Umbilical cord (tissue), 2 donors: ENCODE results near the gene JUND. TPM values are rescaled to one million over a fixed set of nuclear protein-coding genes. Genes with fewer than 3 reads are reported as not detected.
A peak's percentile ranks its signal among the peaks of the same experiment; 100 is the strongest.

ENCODE experiments used
- DNase-seq: peaks from one replicate; pipeline ENCODE4 v3.0.0-alpha.2; 2015; ENCODE audit warnings: low spot score
- total RNA-seq: library from RNA; depleted of rRNA; stranded (reverse); fragments of >200 nt; gene quantifications from one replicate; pipeline ENCODE4 v1.2.3, GENCODE V29; 2014; ENCODE audit warnings: low replicate concordance; ENCODE audit not compliant: insufficient read depth

Gene JUND
- total RNA-seq, 1 donor from 2014 or later, result 272 TPM

GRCh38 chr19:18269070-18269723 is 12.2 kb downstream of the JUND start:
- DNase-seq, result no peak

GRCh38 chr19:18266771-18267686 is 14.4 kb downstream of the JUND start:
- no peak for DNase-seq

GRCh38 chr19:18265582-18265981 is 15.8 kb downstream of the JUND start:
- DNase-seq, result no peak

- no peak for DNase-seq
These were observed 16.4 kb downstream of the JUND start for GRCh38 chr19:18264971-18265540.

DNA sequence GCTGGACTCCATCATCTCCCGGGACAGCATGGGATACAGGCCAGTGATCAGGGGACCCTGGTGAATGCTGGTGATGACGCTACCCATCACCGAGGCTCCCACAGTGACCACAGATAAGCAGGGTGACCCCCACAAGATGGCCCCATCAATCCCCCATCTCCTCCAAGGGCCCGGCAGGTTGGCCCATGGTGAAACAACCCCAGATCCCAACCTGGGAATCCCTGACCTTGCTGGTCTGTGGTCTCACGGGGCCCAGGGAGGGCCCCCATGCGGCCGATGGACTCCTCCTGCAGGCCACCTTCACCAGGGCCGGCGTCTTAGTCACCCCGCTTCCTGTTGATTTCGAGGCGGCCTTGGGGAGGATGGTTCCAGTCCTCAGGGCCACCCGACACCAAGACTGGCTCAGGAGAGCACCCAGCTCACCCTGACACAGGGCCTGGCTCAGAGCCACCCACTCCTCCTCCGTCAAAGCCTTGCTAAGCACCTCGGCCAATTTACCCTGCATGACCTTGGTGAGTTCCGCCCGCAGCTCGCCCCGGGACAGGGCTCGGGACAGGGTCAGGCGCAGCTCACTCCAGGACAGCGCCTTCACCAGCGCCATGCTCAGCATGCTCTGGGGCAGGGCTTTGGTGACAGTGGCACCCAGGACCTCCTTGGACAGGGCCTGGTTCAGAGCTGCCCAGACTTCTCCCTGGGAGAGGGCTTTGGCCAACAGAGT is 17.1 kb downstream of the JUND start:
- no peak for DNase-seq

GRCh38 chr19:18263324-18264136 is 17.9 kb downstream of the JUND start:
- no peak for DNase-seq

GRCh38 chr19:18262917-18263316 is 18.5 kb downstream of the JUND start:
- DNase-seq, result no peak

DNA sequence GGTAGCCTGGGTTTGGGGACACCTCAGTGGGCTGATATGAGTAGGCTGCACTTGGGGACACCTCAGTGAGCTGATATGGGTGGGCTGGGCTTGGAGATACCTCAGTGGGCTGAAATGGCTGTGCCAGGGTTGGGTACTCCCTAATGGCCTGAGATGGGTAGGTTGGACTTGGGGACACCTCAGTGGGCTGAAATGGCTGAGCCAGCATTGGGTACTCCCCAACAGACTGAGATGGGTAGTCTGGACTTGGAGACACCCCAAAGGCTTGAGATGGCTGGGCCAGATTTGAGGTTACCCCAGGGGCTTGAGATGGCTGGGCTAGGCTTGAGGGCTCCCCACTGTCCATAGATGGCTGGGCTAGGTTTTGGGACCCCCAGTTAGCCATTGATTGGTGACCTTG is 19.3 kb downstream of the JUND start:
- no peak for DNase-seq

- no peak for DNase-seq
These were observed 19.9 kb downstream of the JUND start for GRCh38 chr19:18261474-18261873.

GRCh38 chr19:18259893-18260292 is 21.5 kb downstream of the JUND start:
- DNase-seq, result no peak

DNA sequence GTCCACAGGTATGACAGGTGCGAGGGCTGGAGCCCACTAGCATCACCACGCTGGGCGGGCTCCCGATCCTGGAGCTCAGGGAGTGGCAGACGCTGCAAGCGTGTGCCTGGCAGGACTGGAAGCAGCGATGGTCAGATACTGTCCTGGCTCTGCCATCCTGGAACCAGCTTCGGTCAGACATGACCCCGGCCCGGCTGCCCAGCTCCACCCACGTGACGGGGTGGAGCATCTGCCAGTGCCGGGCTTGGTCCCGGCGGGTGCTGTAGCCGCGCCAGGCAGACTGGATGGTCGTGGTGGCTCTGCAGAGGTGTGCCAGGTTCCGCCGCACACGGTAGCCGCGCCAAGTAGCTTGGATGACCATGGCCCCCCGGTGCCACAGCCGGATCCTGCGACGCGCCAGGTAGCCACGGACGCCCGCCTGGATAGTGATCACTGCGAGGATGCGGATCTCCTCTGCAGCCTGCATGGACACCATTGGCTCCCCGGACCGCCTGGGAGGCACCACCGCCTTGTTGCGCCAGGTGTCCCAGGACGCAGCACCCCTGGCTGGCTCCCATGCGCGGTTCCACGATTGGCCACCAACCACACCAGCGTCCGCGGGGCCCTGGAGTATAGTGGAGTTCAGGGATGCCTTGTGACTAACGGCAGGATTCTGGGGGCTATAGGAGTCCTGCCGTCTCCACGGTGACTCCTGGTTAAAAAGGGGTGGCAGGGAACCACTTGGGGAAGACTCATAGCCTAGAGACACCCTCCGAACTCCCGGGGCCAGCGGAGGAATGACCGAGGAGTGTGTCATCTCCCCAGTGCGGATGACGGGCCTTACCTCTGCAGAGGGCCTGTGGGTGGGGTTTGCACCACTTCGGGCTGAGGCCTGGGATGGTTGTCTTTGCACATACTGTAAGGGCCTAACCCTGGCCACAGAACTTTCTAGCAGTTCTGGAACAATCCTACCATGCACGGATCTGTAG is 23.6 kb downstream of the JUND start:
- DNase-seq, result no peak

GRCh38 chr19:18254546-18255503 is 26.6 kb downstream of the JUND start:
- DNase-seq, result no peak

- DNase-seq, result no peak
These were observed 27.7 kb downstream of the JUND start for GRCh38 chr19:18253716-18254115.

DNA sequence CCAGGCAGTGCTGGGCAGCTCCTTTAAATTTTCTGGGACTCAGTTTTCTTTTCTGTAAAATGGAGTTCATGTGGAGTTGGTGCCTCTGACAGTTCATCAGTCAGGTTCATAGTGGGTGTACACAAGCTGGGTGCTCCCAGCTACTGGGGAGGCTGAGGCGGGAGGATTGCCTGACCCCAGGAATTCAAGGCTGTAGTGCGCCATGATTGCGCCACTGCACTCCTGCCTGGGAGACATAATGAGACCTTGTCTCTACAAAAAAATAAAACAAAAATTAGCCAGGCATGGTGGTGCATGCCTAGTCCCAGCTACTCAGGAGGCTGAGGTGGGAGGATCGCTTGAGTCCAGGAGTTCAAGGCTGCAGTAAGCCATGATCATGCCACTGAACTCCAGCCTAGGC is 28.3 kb downstream of the JUND start:
- no peak for DNase-seq

DNA sequence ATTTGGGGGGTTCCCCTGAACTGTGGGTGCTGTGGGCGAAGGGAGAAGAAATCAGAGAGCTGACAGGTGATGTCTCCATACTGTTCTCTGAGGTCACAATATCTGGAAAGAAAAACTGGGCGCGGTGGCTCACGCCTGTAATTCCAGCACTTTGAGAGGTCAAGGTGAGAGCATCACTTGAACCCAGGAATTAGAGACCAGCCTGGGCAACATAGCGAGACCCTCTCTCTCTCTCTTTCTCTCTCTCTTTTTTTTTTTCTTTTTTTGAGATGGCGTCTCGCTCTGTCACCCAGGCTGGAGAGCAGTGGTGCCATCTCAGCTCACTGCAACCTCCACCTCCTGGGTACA is 29.1 kb downstream of the JUND start:
- no peak for DNase-seq

DNA sequence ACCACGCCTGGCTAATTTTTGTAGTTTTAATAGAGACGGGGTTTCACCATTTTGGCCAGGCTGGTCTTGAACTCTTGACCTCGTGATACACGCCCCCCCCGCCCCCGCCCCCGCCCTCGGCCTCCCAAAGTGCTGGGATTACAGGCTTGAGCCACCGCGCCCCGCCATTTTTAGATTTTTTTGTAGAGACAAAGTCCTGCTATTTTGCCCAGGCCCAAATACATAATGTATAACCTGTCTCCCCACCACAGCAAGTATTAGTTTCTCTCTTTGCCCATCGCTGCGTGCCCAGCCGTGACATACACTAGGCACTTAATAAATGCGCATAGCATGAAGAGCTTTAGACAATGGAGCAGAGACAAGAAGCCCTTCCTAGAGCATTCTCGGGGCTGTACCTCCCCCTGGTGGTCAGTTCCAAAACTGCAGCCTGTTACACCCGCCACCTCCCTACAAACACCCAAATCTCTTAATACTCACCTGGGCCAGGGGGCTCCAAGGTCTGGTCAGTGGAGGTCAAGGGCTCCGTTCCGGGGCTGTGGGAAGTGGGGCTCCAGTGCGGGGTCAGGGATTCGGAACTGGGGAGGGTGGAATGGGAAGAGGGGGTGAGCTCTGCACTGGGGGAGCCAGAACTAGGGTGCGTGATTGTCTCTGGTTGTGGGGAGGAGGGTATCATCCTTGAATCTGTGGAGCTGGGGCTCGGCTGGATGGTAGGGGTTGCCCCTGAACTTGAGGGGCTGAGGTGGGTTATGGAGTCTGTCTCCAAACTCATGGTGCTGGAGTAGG is 29.6 kb downstream of the JUND start:
- peak; percentile 66 for DNase-seq

DNA sequence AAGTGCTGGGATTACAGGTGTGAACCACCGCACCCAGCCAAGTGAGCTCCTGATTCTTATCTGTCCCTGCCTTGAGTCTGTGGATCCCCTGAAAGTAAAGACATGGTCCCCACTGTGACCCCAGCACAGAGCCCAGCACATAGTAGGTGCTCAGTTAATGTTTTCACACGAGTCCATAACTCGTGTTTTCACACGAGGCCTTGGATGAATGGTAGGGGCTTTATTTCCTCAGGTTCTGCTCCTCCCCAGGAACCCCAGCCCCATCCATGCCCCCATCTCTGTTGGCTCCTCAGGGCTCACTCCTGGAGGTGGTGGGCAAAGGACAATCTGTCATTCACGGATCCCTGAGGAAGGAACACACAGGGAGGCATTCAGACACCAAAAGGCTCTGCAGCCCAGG is 31.6 kb downstream of the JUND start:
- no peak for DNase-seq

GRCh38 chr19:18245297-18245696 is 36.1 kb downstream of the JUND start:
- no peak for DNase-seq
